GM23338 (cell line): ENCODE measurements around the gene ENPP5. TPM values are rescaled to one million over a fixed set of nuclear protein-coding genes. Genes with fewer than 3 reads are reported as not detected.
"Not testable (repeated sequence)": the region's sequence is repeated elsewhere in the genome, so short reads cannot be mapped to it uniquely, and the experiment has no call there.

Experiments used
- ATAC-seq: fragments of 200-7000 bp; cut with Tn5 transposase; 3 replicates; pipeline ENCODE4 v1.9.1; 2020
- DNase-seq: peaks from one replicate; pipeline ENCODE4 v3.0.0-alpha.2; 2015; ENCODE audit warnings: low spot score
- H2AFZ ChIP-seq: fragments of 200-600 bp; sonication (generic); 2 replicates; pipeline ENCODE4 v1.8.0; 2016; ENCODE audit warnings: antibody characterized with exemption, mild to moderate bottlenecking, moderate library complexity
- H3F3A ChIP-seq: fragments of 200-600 bp; sonication (generic); replicated peaks from 2 replicates; pipeline ENCODE4 v1.8.0; 2017; ENCODE audit warnings: antibody characterized with exemption, mixed run types, low read depth
- H3K27ac ChIP-seq: fragments of 200-600 bp; sonication (generic); 2 replicates; pipeline ENCODE4 v1.6.1; 2016; ENCODE audit warnings: low read depth
- H3K27me3 ChIP-seq: fragments of 200-600 bp; sonication (generic); 2 replicates; pipeline ENCODE4 v1.8.0; 2016; ENCODE audit warnings: mild to moderate bottlenecking, mixed run types, moderate library complexity; ENCODE audit not compliant: insufficient read depth
- H3K36me3 ChIP-seq: fragments of 200-600 bp; sonication (generic); 2 replicates; pipeline ENCODE4 v1.8.0; 2016; ENCODE audit warnings: mild to moderate bottlenecking; ENCODE audit not compliant: insufficient read depth
- H3K4me1 ChIP-seq: fragments of 200-600 bp; sonication (generic); 2 replicates; pipeline ENCODE4 v1.8.0; 2016; ENCODE audit warnings: mild to moderate bottlenecking, moderate library complexity; ENCODE audit not compliant: insufficient read depth
- H3K4me2 ChIP-seq: fragments of 200-600 bp; sonication (generic); 2 replicates; pipeline ENCODE4 v1.7.1; 2017; ENCODE audit warnings: mixed run types
- H3K4me3 ChIP-seq: fragments of 200-600 bp; sonication (generic); 2 replicates; pipeline ENCODE4 v1.6.1; 2016; ENCODE audit warnings: mixed run types
- H3K79me2 ChIP-seq: fragments of 200-600 bp; sonication (generic); replicated peaks from 2 replicates; pipeline ENCODE4 v1.8.0; 2017; ENCODE audit warnings: mild to moderate bottlenecking; ENCODE audit not compliant: insufficient read depth
- H3K9me2 ChIP-seq: fragments of 200-600 bp; sonication (generic); 2 replicates; pipeline ENCODE4 v1.8.0; 2017; ENCODE audit not compliant: insufficient read depth
- H4K20me1 ChIP-seq: fragments of 200-600 bp; sonication (generic); replicated peaks from 2 replicates; pipeline ENCODE4 v1.8.0; 2017; ENCODE audit warnings: mild to moderate bottlenecking; ENCODE audit not compliant: insufficient read depth
- H3K27ac Mint-ChIP-seq: 2 replicates; pipeline ENCODE4 v1.8.0; 2020; ENCODE audit warnings: inconsistent platforms, mild to moderate bottlenecking, moderate library complexity, mixed read lengths
- H3K27me3 Mint-ChIP-seq: 3 replicates; pipeline ENCODE4 v1.8.0; 2022; ENCODE audit warnings: low read depth, mild to moderate bottlenecking, moderate library complexity, mixed read lengths, inconsistent platforms; ENCODE audit not compliant: insufficient read depth, poor library complexity
- H3K36me3 Mint-ChIP-seq: 3 replicates; pipeline ENCODE4 v1.8.0; 2021; ENCODE audit warnings: low read depth, mild to moderate bottlenecking, inconsistent platforms, moderate library complexity, mixed read lengths
- H3K4me1 Mint-ChIP-seq: 3 replicates; pipeline ENCODE4 v1.8.0; 2020; ENCODE audit warnings: mild to moderate bottlenecking, inconsistent platforms, mixed read lengths
- H3K4me3 Mint-ChIP-seq: 3 replicates; pipeline ENCODE4 v1.8.0; 2021; ENCODE audit warnings: moderate library complexity, mild to moderate bottlenecking, inconsistent platforms, mixed read lengths
- H3K9me3 Mint-ChIP-seq: 3 replicates; pipeline ENCODE4 v1.8.0; 2020; ENCODE audit warnings: moderate library complexity, mild to moderate bottlenecking, inconsistent platforms, mixed read lengths
- CREB1 ChIP-seq: fragments of 250-450 bp; sonication (Bioruptor Pico); IDR thresholded peaks from 2 replicates; pipeline ENCODE4 v1.5.0; 2020; ENCODE audit warnings: low read depth, mild to moderate bottlenecking, moderate library complexity
- ETS1 ChIP-seq: IDR thresholded peaks from 2 replicates; pipeline ENCODE4 v1.6.1; 2016; ENCODE audit warnings: antibody characterized with exemption
- EZH2phosphoT487 ChIP-seq: fragments of 200-600 bp; sonication (generic); IDR thresholded peaks from one replicate; pipeline ENCODE4 v1.8.1; 2018; ENCODE audit warnings: antibody characterized with exemption; ENCODE audit not compliant: unreplicated experiment
- JUNB ChIP-seq: IDR thresholded peaks from one replicate; pipeline ENCODE4 v1.6.1; 2016; ENCODE audit warnings: antibody characterized with exemption; ENCODE audit not compliant: unreplicated experiment
- NANOG ChIP-seq: IDR thresholded peaks from 2 replicates; pipeline ENCODE4 v1.6.1; 2016; ENCODE audit warnings: antibody characterized with exemption, borderline replicate concordance
- REST ChIP-seq: IDR thresholded peaks from one replicate; pipeline ENCODE4 v1.6.1; 2018; ENCODE audit warnings: antibody characterized with exemption; ENCODE audit not compliant: unreplicated experiment
- ZNF462 ChIP-seq: fragments of 250-450 bp; sonication (Bioruptor Pico); IDR thresholded peaks from 2 replicates; pipeline ENCODE4 v1.5.0; 2020; ENCODE audit warnings: mild to moderate bottlenecking, moderate library complexity
- polyA plus RNA-seq: library from polyadenylated mRNA; unstranded; fragments of >200 nt; fragmentation: Nextera tagmentation; extraction: Ambion mirVana; gene quantifications from 2 replicates; pipeline ENCODE4 v1.2.1, GENCODE V29; 2016
- total RNA-seq: library from RNA; depleted of rRNA; stranded (reverse); fragments of >200 nt; shearing (Covaris generic); gene quantifications from 2 replicates; pipeline ENCODE4 v1.2.3, GENCODE V29; 2014

ENPP5 gene
- total and polyA plus RNA-seq, 2 experiments from 2014 or later, result 8.5 to 13.0 TPM

- DNase-seq (no peak), ATAC-seq (no peak)
- Mint-ChIP-seq H3K4me3 (no peak overlapping the region), H3K27ac (peak overlapping the region; percentile 18), H3K4me1 (peaks cover 16% of the 10 kb centered on the region), H3K9me3 (no peaks in the 10 kb centered on the region), H3K27me3 (no peaks in the 10 kb centered on the region), H3K36me3 (peaks cover 18% of the 10 kb centered on the region; the same call in 2 of the 3 replicates)
- Histone ChIP-seq H4K20me1 (no peaks in the 10 kb centered on the region), H3F3A (no peaks in the 10 kb centered on the region), H3K27me3 (no peaks in the 10 kb centered on the region), H3K9me2 (no peaks in the 10 kb centered on the region), H3K4me2 (no peak overlapping the region), H3K4me3 (no peak overlapping the region), H3K4me1 (peaks cover 16% of the 10 kb centered on the region), H2AFZ (no peak overlapping the region), H3K79me2 (no peaks in the 10 kb centered on the region), H3K36me3 (peaks cover 6% of the 10 kb centered on the region; the same call in 1 of the 2 replicates), H3K27ac (no peak overlapping the region)
- TF ChIP-seq REST (no peak), EZH2phosphoT487 (no peak), ETS1 (no peak), CREB1 (CRISPR knock-in tag) (no peak), NANOG (no peak), ZNF462 (CRISPR knock-in tag) (no peak), JUNB (no peak)
These were observed 14.1 kb downstream of the ENPP5 start for GRCh38 chr6:46156701-46157100.

- not testable (repeated sequence) for H3K36me3 ChIP-seq, H3K4me3 Mint-ChIP-seq, H2AFZ ChIP-seq, H3K4me3 ChIP-seq, ATAC-seq, DNase-seq, H4K20me1 ChIP-seq, H3K27me3 Mint-ChIP-seq, H3K36me3 Mint-ChIP-seq, H3K27ac ChIP-seq, H3K9me2 ChIP-seq, H3K27me3 ChIP-seq, H3K27ac Mint-ChIP-seq, H3K9me3 Mint-ChIP-seq, H3K4me2 ChIP-seq, H3K79me2 ChIP-seq, H3K4me1 Mint-ChIP-seq, H3F3A ChIP-seq
- peaks cover 13% of the 10 kb centered on the region; the same call in 1 of the 2 replicates for H3K4me1 ChIP-seq
These were observed 21.7 kb downstream of the ENPP5 start for GRCh38 chr6:46149066-46149465.
